ENCODE results near the gene OR2V2.

- TF ChIP-seq EZH2phosphoT487 (IDR thresholded peaks at IDR 0.05; ENCODE audit: borderline replicate concordance, low read length): no peak
- no peak for TF ChIP-seq CTCF (conservative IDR thresholded peaks at IDR 0.05; ENCODE audit: low read depth, low read length)
Measured at GRCh38 chr5:181134259-181134658, 13.1 kb upstream of the OR2V2 start.
